AG09319 (cell line): ENCODE data around the gene MYEOV.

ENCODE experiments used
- DNase-seq: peaks from one replicate; pipeline ENCODE4 v3.0.0-alpha.2; 2010; ENCODE audit warnings: low read depth; ENCODE audit errors: extremely low read depth
- CTCF ChIP-seq: IDR thresholded peaks from 2 replicates; pipeline ENCODE4 v1.5.1; 2011; ENCODE audit warnings: low read depth, mild to moderate bottlenecking, inconsistent platforms, low read length, moderate library complexity

MYEOV gene

GRCh38 chr11:69299023-69299461, 5.1 kb downstream of the MYEOV start:
- no peak for TF ChIP-seq CTCF
- no peak for DNase-seq

GRCh38 chr11:69299572-69299971, 5.6 kb downstream of the MYEOV start:
- TF ChIP-seq CTCF: no peak

GRCh38 chr11:69300120-69301060, 6.4 kb downstream of the MYEOV start:
- DNase-seq: no peak
- no peak for TF ChIP-seq CTCF

More at GRCh38 chr11:69299572-69299971, 5.6 kb downstream of the MYEOV start:
- no peak for DNase-seq

- no peak for DNase-seq
- no peak for TF ChIP-seq CTCF
These were observed 7.1 kb downstream of the MYEOV start for GRCh38 chr11:69301081-69301454.

- no peak for DNase-seq
- no peak for TF ChIP-seq CTCF
These were observed 7.8 kb downstream of the MYEOV start for GRCh38 chr11:69301455-69302401.

- no peak for TF ChIP-seq CTCF
- DNase-seq: no peak
These were observed 8.6 kb downstream of the MYEOV start for GRCh38 chr11:69302447-69303020.
